ENCODE data around the gene PLBD2.
A peak's percentile ranks its signal among the peaks of the same experiment; 100 is the strongest.

PLBD2 gene

GRCh38 chr12:113358381-113359132, at the start of gene PLBD2:
PLBD2 (plus strand) TSS chr12:113358587; CDS start chr12:113358601, 14 bp downstream.
- DNase-seq (ENCODE audit: low read depth) = peak; percentile 93

GRCh38 chr12:113310489-113310888, 47.9 kb upstream of the PLBD2 start:
- no peak for DNase-seq (ENCODE audit: low read depth)

GRCh38 chr12:113314121-113314529, 44.3 kb upstream of the PLBD2 start:
- DNase-seq (ENCODE audit: low read depth) = no peak

GRCh38 chr12:113315358-113315757, 43.0 kb upstream of the PLBD2 start:
- DNase-seq (ENCODE audit: low read depth) = no peak

GRCh38 chr12:113316155-113316554, 42.2 kb upstream of the PLBD2 start:
- no peak for DNase-seq (ENCODE audit: low read depth)

GRCh38 chr12:113317122-113317521, 41.3 kb upstream of the PLBD2 start:
- no peak for DNase-seq (ENCODE audit: low read depth)

- no peak for DNase-seq (ENCODE audit: low read depth)
Observed at GRCh38 chr12:113318046-113318656, 40.2 kb upstream of the PLBD2 start.

GRCh38 chr12:113318900-113319628, 39.3 kb upstream of the PLBD2 start:
- DNase-seq (ENCODE audit: low read depth) = no peak

- DNase-seq (ENCODE audit: low read depth) = no peak
Observed at GRCh38 chr12:113320401-113320800, 38.0 kb upstream of the PLBD2 start.

- peak; percentile 86 for DNase-seq (ENCODE audit: low read depth)
Observed at GRCh38 chr12:113322343-113322742, 36.0 kb upstream of the PLBD2 start.

- peak; percentile 81 for DNase-seq (ENCODE audit: low read depth)
Observed at GRCh38 chr12:113325916-113326315, 32.5 kb upstream of the PLBD2 start.

- DNase-seq (ENCODE audit: low read depth) = no peak
Observed at GRCh38 chr12:113326775-113327395, 31.5 kb upstream of the PLBD2 start.

GRCh38 chr12:113328368-113328889, 30.0 kb upstream of the PLBD2 start:
- DNase-seq (ENCODE audit: low read depth) = no peak

GRCh38 chr12:113329022-113329790, 29.2 kb upstream of the PLBD2 start:
- DNase-seq (ENCODE audit: low read depth) = peak; percentile 59

GRCh38 chr12:113329791-113330417, 28.5 kb upstream of the PLBD2 start:
- DNase-seq (ENCODE audit: low read depth) = no peak

- DNase-seq (ENCODE audit: low read depth) = no peak
Observed at GRCh38 chr12:113330505-113330904, 27.9 kb upstream of the PLBD2 start.

GRCh38 chr12:113332688-113333417, 25.5 kb upstream of the PLBD2 start:
- no peak for DNase-seq (ENCODE audit: low read depth)

- DNase-seq (ENCODE audit: low read depth) = no peak
Observed at GRCh38 chr12:113333418-113333750, 25.0 kb upstream of the PLBD2 start.

GRCh38 chr12:113333877-113334785, 24.3 kb upstream of the PLBD2 start:
- DNase-seq (ENCODE audit: low read depth) = no peak

Data from EH (cell line).